DOHH2 (cell line): Measurements from ENCODE around the gene FAM227A.

ENCODE experiments used
- CTCF ChIP-seq: fragments of 200-600 bp; sonication (generic); IDR thresholded peaks from one replicate; pipeline ENCODE4 v1.5.1; 2014; ENCODE audit warnings: antibody characterized with exemption, mild to moderate bottlenecking, low read depth, low read length; ENCODE audit not compliant: poor library complexity, severe bottlenecking
- EZH2phosphoT487 ChIP-seq: fragments of 200-600 bp; sonication (generic); IDR thresholded peaks from 2 replicates; pipeline ENCODE4 v1.6.1; 2017; ENCODE audit warnings: borderline replicate concordance, mild to moderate bottlenecking, antibody characterized with exemption, low read length, moderate library complexity, mixed read lengths

- TF ChIP-seq CTCF (no peak), EZH2phosphoT487 (no peak)
Observed at GRCh38 chr22:38700270-38700788, 44.1 kb upstream of the FAM227A start.
